ENCODE measurements around the gene UCK2.

The UCK2 gene

GRCh38 chr1:165927169-165927568 is 99.8 kb downstream of the UCK2 start:
- in situ Hi-C loops (cut with MboI; ENCODE audit: low sequenced_read_pairs) = no loop called here

GRCh38 chr1:165928075-165928731 is 100.8 kb downstream of the UCK2 start:
- in situ Hi-C loops (cut with MboI; ENCODE audit: low sequenced_read_pairs) = no loop called here

DNA sequence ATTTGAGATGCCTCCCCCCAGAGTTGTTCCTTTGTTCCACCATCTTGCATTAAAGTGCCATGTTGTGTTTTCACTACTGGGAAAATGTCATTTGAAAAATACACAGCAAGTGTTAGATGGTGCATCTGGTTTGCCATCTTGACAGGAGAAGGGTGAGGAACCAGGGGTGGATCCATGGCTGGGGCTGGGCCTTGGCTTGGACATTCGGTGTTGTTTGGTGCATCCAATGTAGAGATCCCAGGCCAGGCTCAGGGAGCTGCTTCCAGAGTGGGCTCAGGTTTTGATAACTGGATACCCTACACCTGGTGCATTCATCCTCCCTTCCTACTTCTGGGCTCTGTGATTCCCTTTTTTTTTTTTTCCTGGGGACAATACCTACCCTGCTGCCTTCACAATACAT is 103.5 kb downstream of the UCK2 start:
- in situ Hi-C loops (cut with MboI; ENCODE audit: low sequenced_read_pairs) = no loop called here

DNA sequence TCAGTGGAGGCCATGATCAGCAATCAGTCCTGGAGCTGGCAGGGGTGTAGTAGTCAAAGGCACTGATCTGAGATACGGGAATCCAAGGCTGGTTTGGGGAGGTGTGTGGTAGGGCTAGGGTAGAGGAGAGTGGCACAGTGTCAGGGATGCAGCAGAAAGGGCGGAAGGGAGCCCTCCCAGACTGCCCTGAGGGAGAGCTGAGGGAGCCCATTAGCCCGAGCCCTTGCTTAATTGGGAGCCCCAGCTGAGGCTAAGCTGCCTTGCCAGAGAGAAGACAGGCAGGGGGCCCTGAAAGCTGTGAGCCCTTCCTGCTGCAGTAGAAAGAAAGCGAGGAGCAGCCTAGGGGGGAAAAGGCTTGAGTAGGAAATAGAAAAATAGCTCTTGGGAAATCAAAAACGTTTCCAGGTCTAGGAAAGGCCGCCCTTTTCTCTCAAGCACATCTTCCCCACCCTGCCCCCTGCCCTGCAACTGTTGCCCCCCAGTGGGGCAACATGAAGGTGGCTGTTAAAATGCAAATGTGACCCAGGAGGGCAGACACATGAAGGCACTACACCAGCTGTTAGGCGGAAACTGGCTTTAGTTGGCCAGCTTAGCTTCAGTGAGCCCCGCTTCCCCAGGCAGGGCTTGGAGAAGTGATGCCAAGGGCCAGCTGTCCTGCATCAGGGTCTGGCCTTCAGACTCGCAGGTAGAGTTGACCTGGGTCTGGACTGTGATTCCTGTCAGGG is 106.2 kb downstream of the UCK2 start:
- in situ Hi-C loops (cut with MboI; ENCODE audit: low sequenced_read_pairs) = no loop called here

- in situ Hi-C loops (cut with MboI; ENCODE audit: low sequenced_read_pairs) = no loop called here
Observed at GRCh38 chr1:165936542-165936941, 109.1 kb downstream of the UCK2 start.

DNA sequence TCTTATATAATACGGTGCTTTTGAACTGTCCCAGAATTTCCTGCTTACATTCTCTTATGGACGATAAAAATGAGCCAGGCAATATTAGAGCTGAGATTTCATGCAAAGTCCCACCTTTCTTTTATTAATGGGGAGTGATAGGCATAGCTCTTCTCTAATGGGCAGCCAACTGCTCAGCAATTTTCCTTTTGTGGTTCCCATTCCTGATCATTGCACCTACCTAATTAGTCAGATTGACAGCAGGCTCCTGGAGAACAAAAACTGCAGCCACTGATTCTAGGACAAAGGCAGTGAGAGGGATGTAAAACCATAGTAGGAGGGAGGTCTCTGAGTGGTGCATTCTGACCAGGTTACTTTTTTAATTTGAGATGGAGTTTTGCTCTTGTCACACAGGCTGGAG is 110.4 kb downstream of the UCK2 start:
- in situ Hi-C loops (cut with MboI; ENCODE audit: low sequenced_read_pairs) = no loop called here

DNA sequence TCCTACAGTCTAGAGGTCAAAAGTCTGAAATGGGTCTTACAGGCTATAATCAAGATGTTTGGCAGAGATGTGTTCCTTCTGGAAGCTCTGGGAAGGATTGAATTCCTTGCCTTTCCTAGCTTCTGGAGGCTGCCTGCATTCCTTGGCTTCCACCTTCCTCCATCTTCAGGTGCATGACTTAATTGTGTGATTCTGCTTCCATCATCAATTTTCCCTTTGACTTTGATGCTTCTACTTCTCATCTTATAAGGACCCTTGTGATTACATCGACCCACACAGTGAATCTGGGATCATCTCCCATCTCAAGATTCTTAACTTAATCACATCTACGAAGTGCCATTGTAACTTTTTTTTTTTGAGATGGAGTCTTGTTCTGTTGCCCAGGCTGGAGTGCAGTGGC is 111.4 kb downstream of the UCK2 start:
- in situ Hi-C loops (cut with MboI; ENCODE audit: low sequenced_read_pairs) = no loop called here

DNA sequence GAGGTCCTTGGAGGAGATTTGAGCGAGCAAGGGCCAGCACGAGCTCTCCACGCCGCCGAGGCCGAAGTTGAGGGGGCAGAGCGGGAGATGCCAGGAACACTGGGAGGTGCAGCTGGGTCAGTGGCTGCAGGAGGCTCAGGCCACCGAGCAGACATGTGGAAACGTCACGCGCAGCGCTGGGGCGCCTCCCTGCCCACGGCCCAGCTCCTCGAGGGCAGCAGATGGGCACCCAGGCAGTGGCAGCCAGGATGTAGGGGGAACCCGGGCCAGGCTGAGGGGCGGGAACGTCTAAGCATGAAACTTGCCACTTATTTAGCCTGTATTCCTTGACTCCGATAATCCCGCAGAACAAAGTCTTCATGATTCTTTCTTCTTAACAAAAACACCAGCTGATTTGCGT is 114.1 kb downstream of the UCK2 start:
- in situ Hi-C loops (cut with MboI; ENCODE audit: low sequenced_read_pairs) = no loop called here

- in situ Hi-C loops (cut with MboI; ENCODE audit: low sequenced_read_pairs) = no loop called here
Observed at GRCh38 chr1:165942062-165942461, 114.6 kb downstream of the UCK2 start.

DNA sequence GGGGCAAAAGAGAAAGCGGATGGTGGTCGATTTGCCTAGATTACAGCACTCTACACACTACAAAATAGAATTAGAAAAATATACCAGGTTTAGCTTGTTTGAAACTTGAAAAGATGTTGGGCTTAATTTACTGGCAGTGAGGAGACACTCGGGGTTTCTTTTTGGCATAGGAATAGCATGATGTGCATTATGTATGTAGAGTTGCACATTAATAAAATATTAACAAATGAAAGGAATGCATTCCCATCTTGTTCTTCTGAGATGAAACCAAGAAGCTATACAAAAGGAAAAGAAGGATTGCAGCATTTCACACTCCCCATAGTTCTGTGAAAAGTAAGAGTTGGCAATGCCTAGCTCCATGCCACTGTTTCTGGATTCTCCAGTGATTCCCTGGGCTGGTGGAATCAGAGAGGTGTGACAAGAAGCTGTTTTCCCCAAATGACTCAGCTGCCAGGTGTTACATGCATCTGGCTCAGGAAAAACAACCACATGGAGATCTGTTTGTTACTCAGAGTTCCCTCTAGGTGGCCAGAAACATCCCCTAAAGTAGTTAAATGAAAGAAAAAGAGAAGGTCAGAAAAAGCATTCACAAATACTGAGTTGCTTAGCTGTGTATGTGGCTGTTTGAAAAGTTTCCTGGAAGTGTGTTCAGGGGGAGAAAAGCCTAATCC is 115.6 kb downstream of the UCK2 start:
- in situ Hi-C loops (cut with MboI; ENCODE audit: low sequenced_read_pairs) = no loop called here

DNA sequence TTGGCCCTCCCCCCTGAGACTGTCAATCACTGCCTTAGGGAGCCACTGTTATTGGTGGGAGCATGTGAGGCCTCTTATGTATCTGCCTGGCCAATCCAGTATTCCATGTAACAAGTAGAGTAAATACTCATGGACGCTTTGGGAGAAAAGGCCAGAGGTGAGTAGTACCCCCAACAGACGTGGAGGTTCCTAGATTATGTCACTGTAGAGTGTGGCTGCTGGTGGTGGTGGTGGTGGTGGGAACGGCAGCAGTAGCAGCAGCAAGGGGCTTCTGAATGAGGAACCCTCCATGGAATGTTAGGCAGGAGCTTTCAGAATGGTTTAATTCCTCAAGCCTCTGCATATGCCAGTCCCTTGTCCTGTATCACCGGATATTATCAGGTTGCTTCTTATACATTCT is 118.5 kb downstream of the UCK2 start:
- in situ Hi-C loops (cut with MboI; ENCODE audit: low sequenced_read_pairs) = no loop called here

- in situ Hi-C loops (cut with MboI; ENCODE audit: low sequenced_read_pairs) = no loop called here
Observed at GRCh38 chr1:165947797-165948455, 120.5 kb downstream of the UCK2 start.

GRCh38 chr1:165949335-165950130 is 122.1 kb downstream of the UCK2 start:
- in situ Hi-C loops (cut with MboI; ENCODE audit: low sequenced_read_pairs) = no loop called here

DNA sequence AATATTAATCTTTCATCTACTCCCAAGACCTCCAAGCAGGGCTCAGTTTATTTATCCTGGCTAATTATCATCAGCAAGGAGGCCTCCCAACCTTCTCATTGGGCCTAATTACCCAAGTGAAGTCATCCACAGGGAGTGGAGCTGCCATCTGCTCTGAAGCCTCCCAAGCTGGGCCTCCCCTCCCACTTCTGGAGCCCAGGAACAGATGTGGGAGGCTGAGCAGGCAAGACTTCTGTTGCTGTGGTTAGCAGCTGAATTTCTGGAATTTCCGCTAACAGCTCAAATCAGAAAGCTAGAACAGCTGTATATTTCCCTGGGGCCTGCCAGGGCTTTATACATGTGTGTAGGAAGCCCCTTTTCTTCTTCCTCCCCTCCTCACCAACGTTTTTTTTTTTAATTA is 127.5 kb downstream of the UCK2 start:
- in situ Hi-C loops (cut with MboI; ENCODE audit: low sequenced_read_pairs) = no loop called here

DNA sequence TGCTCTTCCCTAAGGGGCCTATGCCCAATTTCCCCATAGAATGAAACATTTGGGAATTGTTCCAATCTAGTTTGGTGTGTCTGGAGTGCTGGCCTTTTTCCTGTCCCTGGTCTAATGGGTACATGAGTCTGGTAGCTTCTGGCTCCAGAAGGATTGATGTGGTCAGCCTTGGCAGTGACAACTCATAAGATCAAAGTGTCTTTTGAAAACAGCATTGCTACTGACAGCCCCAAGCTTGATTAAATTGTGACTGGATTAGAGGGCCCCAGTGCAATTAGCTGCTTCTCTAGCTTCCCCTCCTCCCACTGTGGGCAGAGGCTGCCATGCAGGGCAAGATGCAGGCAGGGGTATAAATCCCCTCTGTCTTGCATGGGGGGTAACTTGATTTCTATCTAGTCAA is 130.9 kb downstream of the UCK2 start:
- in situ Hi-C loops (cut with MboI; ENCODE audit: low sequenced_read_pairs) = no loop called here

DNA sequence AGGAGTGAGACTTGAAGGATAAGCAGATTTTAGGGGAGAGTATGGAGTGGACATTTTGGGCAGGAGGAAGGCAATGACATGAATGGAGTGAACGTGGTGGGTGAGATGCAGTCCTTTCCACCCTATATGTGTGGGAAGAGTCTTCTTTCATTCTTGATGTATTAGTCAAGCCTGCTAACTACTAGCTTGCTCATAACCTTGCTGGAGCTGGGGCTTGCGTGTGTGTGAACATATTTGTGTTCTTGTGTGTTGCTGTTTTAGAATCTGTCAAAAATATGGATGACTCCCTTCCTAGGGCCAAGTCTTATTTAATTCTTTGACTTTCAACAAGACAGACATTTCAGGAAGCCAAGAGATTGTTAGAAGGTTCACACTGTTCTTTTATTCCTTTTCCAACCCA is 132.7 kb downstream of the UCK2 start:
- in situ Hi-C loops (cut with MboI; ENCODE audit: low sequenced_read_pairs) = no loop called here

DNA sequence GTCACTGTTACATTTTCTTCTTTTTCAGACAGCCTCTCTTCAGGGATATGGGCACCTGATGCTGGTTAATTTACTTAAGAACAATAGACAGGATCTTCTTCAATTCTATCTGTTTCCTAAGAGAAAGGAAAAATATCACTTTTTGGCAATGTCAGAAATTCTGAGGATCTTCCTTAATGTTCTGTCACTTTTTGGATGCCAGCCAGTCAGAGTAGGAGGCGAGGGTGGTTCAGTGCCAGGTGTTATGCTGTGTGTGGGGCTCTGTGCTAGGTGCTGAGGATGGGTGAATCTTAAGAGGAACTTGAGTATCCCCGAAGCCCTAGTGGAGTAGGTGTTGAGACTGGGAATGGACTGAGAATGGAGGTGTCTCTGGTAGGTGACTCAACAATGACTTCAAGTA is 133.5 kb downstream of the UCK2 start:
- in situ Hi-C loops (cut with MboI; ENCODE audit: low sequenced_read_pairs) = no loop called here

Measured in HL-60/S4 treated with phorbol 12-myristate 13-acetate at 8.2 ng/mL for 4 days and 3 days (cell line).